ENCODE data around the gene GFOD2. TPM values are rescaled to one million over a fixed set of nuclear protein-coding genes. Genes with fewer than 3 reads are reported as not detected.

Gene GFOD2
- total RNA-seq, 1 experiment from 2014 or later: 23.9 TPM

- peak overlapping the region; percentile 30 for H3K4me3 Mint-ChIP-seq (ENCODE audit: low read depth, unreplicated experiment)
Observed at GRCh38 chr16:67644038-67644437, 75.1 kb downstream of the GFOD2 start.

GRCh38 chr16:67641779-67642708 lies 77.1 kb downstream of the GFOD2 start:
- TF ChIP-seq, protein P1, sequence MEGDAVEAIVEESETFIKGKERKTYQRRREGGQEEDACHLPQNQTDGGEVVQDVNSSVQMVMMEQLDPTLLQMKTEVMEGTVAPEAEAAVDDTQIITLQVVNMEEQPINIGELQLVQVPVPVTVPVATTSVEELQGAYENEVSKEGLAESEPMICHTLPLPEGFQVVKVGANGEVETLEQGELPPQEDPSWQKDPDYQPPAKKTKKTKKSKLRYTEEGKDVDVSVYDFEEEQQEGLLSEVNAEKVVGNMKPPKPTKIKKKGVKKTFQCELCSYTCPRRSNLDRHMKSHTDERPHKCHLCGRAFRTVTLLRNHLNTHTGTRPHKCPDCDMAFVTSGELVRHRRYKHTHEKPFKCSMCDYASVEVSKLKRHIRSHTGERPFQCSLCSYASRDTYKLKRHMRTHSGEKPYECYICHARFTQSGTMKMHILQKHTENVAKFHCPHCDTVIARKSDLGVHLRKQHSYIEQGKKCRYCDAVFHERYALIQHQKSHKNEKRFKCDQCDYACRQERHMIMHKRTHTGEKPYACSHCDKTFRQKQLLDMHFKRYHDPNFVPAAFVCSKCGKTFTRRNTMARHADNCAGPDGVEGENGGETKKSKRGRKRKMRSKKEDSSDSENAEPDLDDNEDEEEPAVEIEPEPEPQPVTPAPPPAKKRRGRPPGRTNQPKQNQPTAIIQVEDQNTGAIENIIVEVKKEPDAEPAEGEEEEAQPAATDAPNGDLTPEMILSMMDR (IDR thresholded peaks at IDR 0.05; ENCODE audit: unreplicated experiment): no peak
- CTCF ChIA-PET: interaction anchor here (0.6 kb wide), 1 partner anchor 123 kb away, joined by 3 read pairs; no protein-coding TSS in a partner anchor
- Mint-ChIP-seq H3K27ac (ENCODE audit: unreplicated experiment) (no peak overlapping the region), H3K36me3 (ENCODE audit: insufficient read depth, unreplicated experiment) (peaks cover 2% of the 10 kb centered on the region), H3K27me3 (ENCODE audit: unreplicated experiment) (peaks cover 24% of the 10 kb centered on the region), H3K4me3 (ENCODE audit: low read depth, unreplicated experiment) (no peak overlapping the region), H3K4me1 (ENCODE audit: low read depth, unreplicated experiment) (no peaks in the 10 kb centered on the region), H3K9me3 (ENCODE audit: low read depth, unreplicated experiment) (no peaks in the 10 kb centered on the region)
- DNase-seq: no peak
- BruUV-seq (replicated peaks): no TSS peak
- intact Hi-C loops (cut with micrococcal nuclease; ENCODE audit: unreplicated experiment): loop anchor here (5.0 kb wide), 1 partner anchor 80 kb away; the partner anchor contains the start of gene CTCF

More at GRCh38 chr16:67644038-67644437, 75.1 kb downstream of the GFOD2 start:
- Mint-ChIP-seq H3K4me1 (ENCODE audit: low read depth, unreplicated experiment) (no peaks in the 10 kb centered on the region), H3K36me3 (ENCODE audit: insufficient read depth, unreplicated experiment) (no peaks in the 10 kb centered on the region), H3K27ac (ENCODE audit: unreplicated experiment) (no peak overlapping the region), H3K9me3 (ENCODE audit: low read depth, unreplicated experiment) (no peaks in the 10 kb centered on the region), H3K27me3 (ENCODE audit: unreplicated experiment) (peaks cover 44% of the 10 kb centered on the region)
- CTCF ChIA-PET: interaction anchor here (0.6 to 2.6 kb wide), 4 partner anchors 16 to 123 kb away, joined by 3 to 14 read pairs (median 6); partner anchors contain the start of gene ACD
- no TSS peak for BruUV-seq (replicated peaks)
- no peak for DNase-seq
- intact Hi-C loops (cut with micrococcal nuclease; ENCODE audit: unreplicated experiment): loop anchor here (5.0 kb wide), 1 partner anchor 82 kb away; the partner anchor contains the start of gene CTCF
- TF ChIP-seq, protein P1 (IDR thresholded peaks at IDR 0.05; ENCODE audit: unreplicated experiment): no peak

- Mint-ChIP-seq H3K27ac (ENCODE audit: unreplicated experiment) (no peak overlapping the region), H3K9me3 (ENCODE audit: low read depth, unreplicated experiment) (no peaks in the 10 kb centered on the region), H3K36me3 (ENCODE audit: insufficient read depth, unreplicated experiment) (peaks cover 37% of the 10 kb centered on the region), H3K4me3 (ENCODE audit: low read depth, unreplicated experiment) (no peak overlapping the region), H3K27me3 (ENCODE audit: unreplicated experiment) (no peaks in the 10 kb centered on the region), H3K4me1 (ENCODE audit: low read depth, unreplicated experiment) (no peaks in the 10 kb centered on the region)
- TF ChIP-seq, protein P1 (IDR thresholded peaks at IDR 0.05; ENCODE audit: unreplicated experiment): no peak
- no TSS peak for BruUV-seq (replicated peaks)
- CTCF ChIA-PET: no interaction called here
- DNase-seq: no peak
- intact Hi-C loops (cut with micrococcal nuclease; ENCODE audit: unreplicated experiment): no loop called here
Observed at GRCh38 chr16:67637625-67638024, 81.5 kb downstream of the GFOD2 start.

DNA sequence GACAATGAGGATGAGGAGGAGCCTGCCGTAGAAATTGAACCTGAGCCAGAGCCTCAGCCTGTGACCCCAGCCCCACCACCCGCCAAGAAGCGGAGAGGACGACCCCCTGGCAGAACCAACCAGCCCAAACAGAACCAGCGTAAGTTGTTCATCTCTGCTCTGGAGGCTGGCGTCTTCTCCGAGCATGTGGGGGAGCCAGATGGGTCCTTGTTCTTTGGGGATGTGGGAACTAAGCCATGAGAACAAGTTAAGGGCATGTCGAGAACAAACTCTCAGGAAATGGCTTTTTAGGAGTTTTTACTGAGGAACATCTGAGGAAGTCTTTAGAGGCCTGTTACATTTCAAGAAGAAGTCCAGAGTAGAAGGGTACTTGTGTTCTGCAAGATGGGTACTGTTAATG lies 82.4 kb downstream of the GFOD2 start:
- Mint-ChIP-seq H3K27me3 (ENCODE audit: unreplicated experiment) (no peaks in the 10 kb centered on the region), H3K4me1 (ENCODE audit: low read depth, unreplicated experiment) (no peaks in the 10 kb centered on the region), H3K36me3 (ENCODE audit: insufficient read depth, unreplicated experiment) (peaks cover 44% of the 10 kb centered on the region), H3K27ac (ENCODE audit: unreplicated experiment) (no peak overlapping the region), H3K9me3 (ENCODE audit: low read depth, unreplicated experiment) (no peaks in the 10 kb centered on the region), H3K4me3 (ENCODE audit: low read depth, unreplicated experiment) (no peak overlapping the region)
- intact Hi-C loops (cut with micrococcal nuclease; ENCODE audit: unreplicated experiment): no loop called here
- no TSS peak for BruUV-seq (replicated peaks)
- CTCF ChIA-PET: no interaction called here
- no peak for DNase-seq
- TF ChIP-seq, protein P1 (IDR thresholded peaks at IDR 0.05; ENCODE audit: unreplicated experiment): no peak
